IMR-90 (cell line): ENCODE results near the gene CD86.

Experiments used
- BHLHE40 ChIP-seq: fragments of 150-350 bp; IDR thresholded peaks from 2 replicates; pipeline ENCODE4 v1.6.1; 2016; ENCODE audit warnings: mild to moderate bottlenecking, low read depth, low read length
- CHD1 ChIP-seq: IDR thresholded peaks from 2 replicates; pipeline ENCODE4 v1.6.1; 2012; ENCODE audit warnings: low read depth, low read length, improper control_type of control experiment
- CTCF ChIP-seq: conservative IDR thresholded peaks from 2 replicates; pipeline ENCODE4 v1.5.1; 2012; ENCODE audit warnings: mild to moderate bottlenecking, low read depth, low read length, improper control_type of control experiment
- ELK1 ChIP-seq: fragments of 150-350 bp; IDR thresholded peaks from 2 replicates; pipeline ENCODE4 v1.6.1; 2016; ENCODE audit warnings: low read depth, mild to moderate bottlenecking, low read length, moderate library complexity, borderline replicate concordance
- FOS ChIP-seq: fragments of 150-350 bp; IDR thresholded peaks from 2 replicates; pipeline ENCODE4 v1.6.1; 2016; ENCODE audit warnings: low read depth, low read length
- MAFK ChIP-seq: IDR thresholded peaks from 2 replicates; pipeline ENCODE4 v1.6.1; 2012; ENCODE audit warnings: low read depth, low read length, improper control_type of control experiment
- MAZ ChIP-seq: IDR thresholded peaks from 2 replicates; pipeline ENCODE4 v1.6.1; 2012; ENCODE audit warnings: low read depth, mild to moderate bottlenecking, low read length, improper control_type of control experiment, moderate library complexity, borderline replicate concordance
- MXI1 ChIP-seq: IDR thresholded peaks from 2 replicates; pipeline ENCODE4 v1.6.1; 2012; ENCODE audit warnings: low read depth, mild to moderate bottlenecking, low read length, moderate library complexity, borderline replicate concordance
- POLR2A ChIP-seq: IDR thresholded peaks from 2 replicates; pipeline ENCODE4 v1.6.1; 2012; ENCODE audit warnings: mild to moderate bottlenecking, low read depth, low read length
- RAD21 ChIP-seq: IDR thresholded peaks from 2 replicates; pipeline ENCODE4 v1.6.1; 2012; ENCODE audit warnings: low read length, improper control_type of control experiment
- RCOR1 ChIP-seq: IDR thresholded peaks from 2 replicates; pipeline ENCODE4 v1.6.1; 2012; ENCODE audit warnings: mild to moderate bottlenecking, low read length, improper control_type of control experiment; ENCODE audit not compliant: insufficient replicate concordance
- RFX5 ChIP-seq: IDR thresholded peaks from 2 replicates; pipeline ENCODE4 v1.8.0; 2012; ENCODE audit warnings: low read depth, mild to moderate bottlenecking, low read length, moderate library complexity
- SMC3 ChIP-seq: fragments of 150-350 bp; IDR thresholded peaks from 2 replicates; pipeline ENCODE4 v1.6.1; 2016; ENCODE audit warnings: low read depth, mild to moderate bottlenecking, antibody characterized with exemption, low read length, moderate library complexity
- USF2 ChIP-seq: fragments of 150-350 bp; IDR thresholded peaks from 2 replicates; pipeline ENCODE4 v1.6.1; 2017; ENCODE audit warnings: mild to moderate bottlenecking, antibody characterized with exemption, low read length, low read depth

GRCh38 chr3:122010506-122010905 is 44.7 kb upstream of the CD86 start:
- TF ChIP-seq CTCF, result no peak
- TF ChIP-seq RFX5, result no peak
- no peak for TF ChIP-seq USF2
- no peak for TF ChIP-seq POLR2A
- no peak for TF ChIP-seq FOS
- TF ChIP-seq CHD1, result no peak
- TF ChIP-seq MAFK, result no peak
- TF ChIP-seq RCOR1, result no peak
- TF ChIP-seq ELK1, result no peak
- no peak for TF ChIP-seq MAZ
- no peak for TF ChIP-seq MXI1
- TF ChIP-seq BHLHE40, result no peak
- no peak for TF ChIP-seq RAD21
- no peak for TF ChIP-seq SMC3
